Measurements from ENCODE around the gene TOX2. TPM values are rescaled to one million over a fixed set of nuclear protein-coding genes. Genes with fewer than 3 reads are reported as not detected.

Gene TOX2
- total RNA-seq, 2 experiments from 2014 or later = 0.23 TPM; not detected in 1

GRCh38 chr20:44024820-44025580, 110.3 kb downstream of the TOX2 start:
- Histone ChIP-seq H4K20me1 (ENCODE audit: insufficient read depth, low read length) (no peaks in the 10 kb centered on the region), H3K27ac (ENCODE audit: low read depth, low read length, poor library complexity, severe bottlenecking) (no peak overlapping the region), H3K4me1 (ENCODE audit: insufficient read depth, low read length, poor library complexity, severe bottlenecking) (no peaks in the 10 kb centered on the region), H3K4me2 (ENCODE audit: low read length) (no peak overlapping the region), H3K79me2 (ENCODE audit: insufficient read depth, low read depth, low read length) (no peaks in the 10 kb centered on the region), H3K9me2 (ENCODE audit: insufficient read depth, low read length) (no peaks in the 10 kb centered on the region), H3K36me3 (ENCODE audit: insufficient read depth, low read length) (no peaks in the 10 kb centered on the region), H3K9me3 (ENCODE audit: low read length) (no peaks in the 10 kb centered on the region), H3K4me3 (ENCODE audit: low read depth, low read length, poor library complexity, severe bottlenecking) (no peak overlapping the region), H2AFZ (ENCODE audit: low read length) (no peak overlapping the region)
- POLR2A ChIA-PET = interaction anchor here (1.1 kb wide), 1 partner anchor 83 kb away, joined by 3 read pairs; no protein-coding TSS in a partner anchor
- TF ChIP-seq CTCF (conservative IDR thresholded peaks at IDR 0.05; ENCODE audit: low read length) (no peak), EZH2phosphoT487 (IDR thresholded peaks at IDR 0.05; ENCODE audit: borderline replicate concordance, low read depth, low read length) (no peak)
- BruUV-seq (replicated peaks) = no TSS peak
- intact Hi-C loops (cut with micrococcal nuclease; ENCODE audit: unreplicated experiment) = no loop called here
- CTCF ChIA-PET (ENCODE audit: unreplicated experiment) = no interaction called here
- no peak for DNase-seq (ENCODE audit: low spot score)

GRCh38 chr20:44025756-44026155, 111.1 kb downstream of the TOX2 start:
- Histone ChIP-seq H3K9me3 (ENCODE audit: low read length) (no peaks in the 10 kb centered on the region), H3K4me1 (ENCODE audit: insufficient read depth, low read length, poor library complexity, severe bottlenecking) (no peaks in the 10 kb centered on the region), H3K4me2 (ENCODE audit: low read length) (no peak overlapping the region), H4K20me1 (ENCODE audit: insufficient read depth, low read length) (no peaks in the 10 kb centered on the region), H3K79me2 (ENCODE audit: insufficient read depth, low read depth, low read length) (no peaks in the 10 kb centered on the region), H3K36me3 (ENCODE audit: insufficient read depth, low read length) (no peaks in the 10 kb centered on the region), H3K9me2 (ENCODE audit: insufficient read depth, low read length) (no peaks in the 10 kb centered on the region), H3K4me3 (ENCODE audit: low read depth, low read length, poor library complexity, severe bottlenecking) (no peak overlapping the region), H2AFZ (ENCODE audit: low read length) (no peak overlapping the region), H3K27ac (ENCODE audit: low read depth, low read length, poor library complexity, severe bottlenecking) (no peak overlapping the region)
- ChIA-PET CTCF (ENCODE audit: unreplicated experiment) (no interaction called here), POLR2A (interaction anchor here (0.5 to 0.7 kb wide), 2 partner anchors 18 to 185 kb away, joined by 3 read pairs; no protein-coding TSS in a partner anchor)
- no peak for TF ChIP-seq EZH2phosphoT487 (IDR thresholded peaks at IDR 0.05; ENCODE audit: borderline replicate concordance, low read depth, low read length)
- TF ChIP-seq CTCF (conservative IDR thresholded peaks at IDR 0.05; ENCODE audit: low read length) = no peak
- DNase-seq (ENCODE audit: low spot score) = no peak
- intact Hi-C loops (cut with micrococcal nuclease; ENCODE audit: unreplicated experiment) = no loop called here
- BruUV-seq (replicated peaks) = no TSS peak

DNA sequence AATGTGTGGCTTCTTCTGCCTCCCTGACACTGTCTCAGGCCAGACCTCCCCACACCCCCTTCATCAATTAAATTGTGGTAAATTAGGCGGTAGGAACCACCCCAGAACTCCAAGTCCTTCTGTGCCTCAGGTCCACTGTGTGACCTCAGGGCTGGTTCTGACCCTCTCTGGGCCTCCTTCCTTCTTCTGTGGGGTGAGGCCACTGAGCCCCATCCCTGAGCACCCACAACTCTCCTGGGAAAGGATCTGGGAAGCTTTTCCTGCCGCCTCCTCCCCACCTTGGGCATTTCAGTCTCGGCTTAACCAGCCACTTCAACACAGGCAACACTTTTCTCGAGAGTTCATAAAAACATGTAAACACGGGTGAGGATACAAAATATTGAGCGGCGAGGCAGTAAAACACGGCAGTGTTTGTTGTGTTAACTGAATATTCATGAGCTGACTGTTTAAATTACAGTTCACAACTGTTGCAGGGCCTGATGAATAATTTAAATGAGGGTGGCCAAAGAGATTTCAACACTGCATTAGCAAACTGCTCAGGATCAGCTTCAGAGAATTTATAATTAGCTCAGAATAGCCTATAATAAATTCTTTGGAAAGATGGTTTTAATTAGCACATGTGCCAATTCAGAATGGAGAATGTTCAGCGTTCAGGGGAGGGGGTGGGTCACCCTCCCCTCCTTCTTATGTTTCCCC, 112.1 kb downstream of the TOX2 start:
- Histone ChIP-seq H2AFZ (ENCODE audit: low read length) (no peak overlapping the region), H3K79me2 (ENCODE audit: insufficient read depth, low read depth, low read length) (no peaks in the 10 kb centered on the region), H3K9me3 (ENCODE audit: low read length) (no peaks in the 10 kb centered on the region), H3K36me3 (ENCODE audit: insufficient read depth, low read length) (no peaks in the 10 kb centered on the region), H3K4me1 (ENCODE audit: insufficient read depth, low read length, poor library complexity, severe bottlenecking) (no peaks in the 10 kb centered on the region), H3K27ac (ENCODE audit: low read depth, low read length, poor library complexity, severe bottlenecking) (no peak overlapping the region), H4K20me1 (ENCODE audit: insufficient read depth, low read length) (no peaks in the 10 kb centered on the region), H3K4me3 (ENCODE audit: low read depth, low read length, poor library complexity, severe bottlenecking) (no peak overlapping the region), H3K9me2 (ENCODE audit: insufficient read depth, low read length) (no peaks in the 10 kb centered on the region), H3K4me2 (ENCODE audit: low read length) (no peak overlapping the region)
- ChIA-PET CTCF (ENCODE audit: unreplicated experiment) (no interaction called here), POLR2A (interaction anchor here (0.7 kb wide), 1 partner anchor 12 kb away, joined by 4 read pairs; no protein-coding TSS in a partner anchor)
- no peak for TF ChIP-seq CTCF (conservative IDR thresholded peaks at IDR 0.05; ENCODE audit: low read length)
- no peak for TF ChIP-seq EZH2phosphoT487 (IDR thresholded peaks at IDR 0.05; ENCODE audit: borderline replicate concordance, low read depth, low read length)
- intact Hi-C loops (cut with micrococcal nuclease; ENCODE audit: unreplicated experiment) = no loop called here
- BruUV-seq (replicated peaks) = no TSS peak
- DNase-seq (ENCODE audit: low spot score) = no peak
